ENCODE data around the gene ZNF136. TPM values are rescaled to one million over a fixed set of nuclear protein-coding genes. Genes with fewer than 3 reads are reported as not detected.

The ZNF136 gene
- total and polyA plus RNA-seq, 10 of the 15 experiments (the other 5 are each of a cell fraction or from before 2014, with no cell fraction given), result 2.8 to 7.8 (median 6.7) TPM

GRCh38 chr19:12156223-12157058 is 6.5 kb upstream of the ZNF136 start, which contains the start of gene ZNF625 (continued):
- TF ChIP-seq, protein P1, sequence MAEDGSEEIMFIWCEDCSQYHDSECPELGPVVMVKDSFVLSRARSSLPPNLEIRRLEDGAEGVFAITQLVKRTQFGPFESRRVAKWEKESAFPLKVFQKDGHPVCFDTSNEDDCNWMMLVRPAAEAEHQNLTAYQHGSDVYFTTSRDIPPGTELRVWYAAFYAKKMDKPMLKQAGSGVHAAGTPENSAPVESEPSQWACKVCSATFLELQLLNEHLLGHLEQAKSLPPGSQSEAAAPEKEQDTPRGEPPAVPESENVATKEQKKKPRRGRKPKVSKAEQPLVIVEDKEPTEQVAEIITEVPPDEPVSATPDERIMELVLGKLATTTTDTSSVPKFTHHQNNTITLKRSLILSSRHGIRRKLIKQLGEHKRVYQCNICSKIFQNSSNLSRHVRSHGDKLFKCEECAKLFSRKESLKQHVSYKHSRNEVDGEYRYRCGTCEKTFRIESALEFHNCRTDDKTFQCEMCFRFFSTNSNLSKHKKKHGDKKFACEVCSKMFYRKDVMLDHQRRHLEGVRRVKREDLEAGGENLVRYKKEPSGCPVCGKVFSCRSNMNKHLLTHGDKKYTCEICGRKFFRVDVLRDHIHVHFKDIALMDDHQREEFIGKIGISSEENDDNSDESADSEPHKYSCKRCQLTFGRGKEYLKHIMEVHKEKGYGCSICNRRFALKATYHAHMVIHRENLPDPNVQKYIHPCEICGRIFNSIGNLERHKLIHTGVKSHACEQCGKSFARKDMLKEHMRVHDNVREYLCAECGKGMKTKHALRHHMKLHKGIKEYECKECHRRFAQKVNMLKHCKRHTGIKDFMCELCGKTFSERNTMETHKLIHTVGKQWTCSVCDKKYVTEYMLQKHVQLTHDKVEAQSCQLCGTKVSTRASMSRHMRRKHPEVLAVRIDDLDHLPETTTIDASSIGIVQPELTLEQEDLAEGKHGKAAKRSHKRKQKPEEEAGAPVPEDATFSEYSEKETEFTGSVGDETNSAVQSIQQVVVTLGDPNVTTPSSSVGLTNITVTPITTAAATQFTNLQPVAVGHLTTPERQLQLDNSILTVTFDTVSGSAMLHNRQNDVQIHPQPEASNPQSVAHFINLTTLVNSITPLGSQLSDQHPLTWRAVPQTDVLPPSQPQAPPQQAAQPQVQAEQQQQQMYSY (CRISPR knock-in tag; IDR thresholded peaks at IDR 0.05), result no peak
- TF ChIP-seq SP1 (IDR thresholded peaks at IDR 0.05; ENCODE audit: low read depth, low read length), result peak; percentile 70
- peak; percentile 92 for TF ChIP-seq IKZF1 (conservative IDR thresholded peaks at IDR 0.05)
- TF ChIP-seq RAD21 (IDR thresholded peaks at IDR 0.05; ENCODE audit: insufficient read depth, low read depth, low read length), result no peak
- no peak for TF ChIP-seq TARDBP (IDR thresholded peaks at IDR 0.05; ENCODE audit: borderline replicate concordance)
- no peak for TF ChIP-seq ZNF622 (IDR thresholded peaks at IDR 0.05)
- no peak for TF ChIP-seq ZZZ3 (IDR thresholded peaks at IDR 0.05; ENCODE audit: control insufficient read depth, insufficient read length, low read depth)
- no peak for TF ChIP-seq SUPT20H (IDR thresholded peaks at IDR 0.05; ENCODE audit: borderline replicate concordance, control insufficient read depth, low read depth, low read length)
- TF ChIP-seq ETV6 (conservative IDR thresholded peaks at IDR 0.05 in 1 of 2, IDR thresholded peaks at IDR 0.05 in 1 of 2; ENCODE audit: borderline replicate concordance in 1 of 2, low read depth in 1 of 2), result no peak
- TF ChIP-seq POLR2AphosphoS5 (IDR thresholded peaks at IDR 0.05; ENCODE audit: low read length), result 0 out of 2 replicates have a peak, but pooled peaks have one; percentile 29
- TF ChIP-seq ESRRA (IDR thresholded peaks at IDR 0.05; ENCODE audit: low read length), result no peak
- TF ChIP-seq KDM1A (IDR thresholded peaks at IDR 0.05; ENCODE audit: borderline replicate concordance), result no peak
- no peak for TF ChIP-seq FOXM1 (IDR thresholded peaks at IDR 0.05; ENCODE audit: low read depth, low read length)
- TF ChIP-seq MTA2 (IDR thresholded peaks at IDR 0.05; ENCODE audit: low read depth), result no peak
- peak; percentile 64 for TF ChIP-seq POLR2A (IDR thresholded peaks at IDR 0.05; ENCODE audit: low read depth, low read length)
- TF ChIP-seq, protein P2, sequence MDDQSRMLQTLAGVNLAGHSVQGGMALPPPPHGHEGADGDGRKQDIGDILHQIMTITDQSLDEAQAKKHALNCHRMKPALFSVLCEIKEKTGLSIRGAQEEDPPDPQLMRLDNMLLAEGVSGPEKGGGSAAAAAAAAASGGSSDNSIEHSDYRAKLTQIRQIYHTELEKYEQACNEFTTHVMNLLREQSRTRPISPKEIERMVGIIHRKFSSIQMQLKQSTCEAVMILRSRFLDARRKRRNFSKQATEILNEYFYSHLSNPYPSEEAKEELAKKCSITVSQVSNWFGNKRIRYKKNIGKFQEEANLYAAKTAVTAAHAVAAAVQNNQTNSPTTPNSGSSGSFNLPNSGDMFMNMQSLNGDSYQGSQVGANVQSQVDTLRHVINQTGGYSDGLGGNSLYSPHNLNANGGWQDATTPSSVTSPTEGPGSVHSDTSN (IDR thresholded peaks at IDR 0.05; ENCODE audit: insufficient replicate concordance, low read depth, low read length), result peak; percentile 96
- no peak for TF ChIP-seq SIX5 (IDR thresholded peaks at IDR 0.05; ENCODE audit: low read depth, low read length, severe bottlenecking)
- TF ChIP-seq ZBTB11 (CRISPR knock-in tag; IDR thresholded peaks at IDR 0.05), result no peak
- no peak for TF ChIP-seq JUNB (IDR thresholded peaks at IDR 0.05)
- TF ChIP-seq, protein P3, sequence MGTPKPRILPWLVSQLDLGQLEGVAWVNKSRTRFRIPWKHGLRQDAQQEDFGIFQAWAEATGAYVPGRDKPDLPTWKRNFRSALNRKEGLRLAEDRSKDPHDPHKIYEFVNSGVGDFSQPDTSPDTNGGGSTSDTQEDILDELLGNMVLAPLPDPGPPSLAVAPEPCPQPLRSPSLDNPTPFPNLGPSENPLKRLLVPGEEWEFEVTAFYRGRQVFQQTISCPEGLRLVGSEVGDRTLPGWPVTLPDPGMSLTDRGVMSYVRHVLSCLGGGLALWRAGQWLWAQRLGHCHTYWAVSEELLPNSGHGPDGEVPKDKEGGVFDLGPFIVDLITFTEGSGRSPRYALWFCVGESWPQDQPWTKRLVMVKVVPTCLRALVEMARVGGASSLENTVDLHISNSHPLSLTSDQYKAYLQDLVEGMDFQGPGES (IDR thresholded peaks at IDR 0.05), result 0 out of 2 replicates have a peak, but pooled peaks have one; percentile 20
- no peak for TF ChIP-seq BCL11A (IDR thresholded peaks at IDR 0.05; ENCODE audit: low read depth, low read length)
